Esophagus muscularis mucosa (tissue), 3 donors: ENCODE results near the gene IKZF5.

Source experiments
- CTCF ChIP-seq, 3 experiments: fragments of 200-600 bp in 2 of 3; fragments of 450-650 bp in 1 of 3; sonication (generic) in 2 of 3; IDR thresholded peaks; one replicate each; pipeline ENCODE4 v1.5.1; 2017 to 2019; ENCODE audit warnings: antibody characterized with exemption in 3 of 3, mild to moderate bottlenecking in 2 of 3, moderate library complexity in 1 of 3
- POLR2A ChIP-seq: fragments of 450-650 bp; IDR thresholded peaks from one replicate; pipeline ENCODE4 v1.6.1; 2017; ENCODE audit warnings: antibody characterized with exemption, moderate library complexity, mild to moderate bottlenecking, low read depth

- TF ChIP-seq POLR2A = no peak
- TF ChIP-seq CTCF (IDR thresholded peaks at IDR 0.05) = no peak
Measured at GRCh38 chr10:123038782-123039631, 30.4 kb upstream of the IKZF5 start.
